NB4 (cell line): Measurements from ENCODE around the gene ZER1.

Source experiments
- DNase-seq: peaks from one replicate; pipeline ENCODE4 v3.0.0; 2010; ENCODE audit warnings: low read depth
- H3K4me3 ChIP-seq: one replicate; pipeline ENCODE4 v1.5.1; 2011; ENCODE audit warnings: mild to moderate bottlenecking, low read depth, low read length, moderate library complexity
- MYC ChIP-seq: IDR thresholded peaks from 2 replicates; pipeline ENCODE4 v1.6.1; 2011; ENCODE audit warnings: low read depth, low read length
- POLR2A ChIP-seq: IDR thresholded peaks from 2 replicates; pipeline ENCODE4 v1.6.1; 2011; ENCODE audit warnings: mild to moderate bottlenecking; ENCODE audit not compliant: insufficient read length; ENCODE audit errors: extremely low read depth
- TF ChIP-seq, protein P1 (sequence below): IDR thresholded peaks from 2 replicates; pipeline ENCODE4 v1.6.1; 2011; ENCODE audit warnings: low read depth, low read length
- TF ChIP-seq, protein P2 (sequence below): IDR thresholded peaks from one replicate; pipeline ENCODE4 v1.5.1; 2012; ENCODE audit warnings: low read depth, low read length

ZER1 gene

GRCh38 chr9:128771745-128772519 is at the start of gene ZER1:
Gene ZER1 (minus strand): TSS chr9:128771927. CDS start chr9:128755565, 16,362 bp downstream.
- TF ChIP-seq, protein P1, sequence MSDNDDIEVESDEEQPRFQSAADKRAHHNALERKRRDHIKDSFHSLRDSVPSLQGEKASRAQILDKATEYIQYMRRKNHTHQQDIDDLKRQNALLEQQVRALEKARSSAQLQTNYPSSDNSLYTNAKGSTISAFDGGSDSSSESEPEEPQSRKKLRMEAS: peak; percentile 21; the same call in 1 of the 2 replicates
- TF ChIP-seq, protein P2, sequence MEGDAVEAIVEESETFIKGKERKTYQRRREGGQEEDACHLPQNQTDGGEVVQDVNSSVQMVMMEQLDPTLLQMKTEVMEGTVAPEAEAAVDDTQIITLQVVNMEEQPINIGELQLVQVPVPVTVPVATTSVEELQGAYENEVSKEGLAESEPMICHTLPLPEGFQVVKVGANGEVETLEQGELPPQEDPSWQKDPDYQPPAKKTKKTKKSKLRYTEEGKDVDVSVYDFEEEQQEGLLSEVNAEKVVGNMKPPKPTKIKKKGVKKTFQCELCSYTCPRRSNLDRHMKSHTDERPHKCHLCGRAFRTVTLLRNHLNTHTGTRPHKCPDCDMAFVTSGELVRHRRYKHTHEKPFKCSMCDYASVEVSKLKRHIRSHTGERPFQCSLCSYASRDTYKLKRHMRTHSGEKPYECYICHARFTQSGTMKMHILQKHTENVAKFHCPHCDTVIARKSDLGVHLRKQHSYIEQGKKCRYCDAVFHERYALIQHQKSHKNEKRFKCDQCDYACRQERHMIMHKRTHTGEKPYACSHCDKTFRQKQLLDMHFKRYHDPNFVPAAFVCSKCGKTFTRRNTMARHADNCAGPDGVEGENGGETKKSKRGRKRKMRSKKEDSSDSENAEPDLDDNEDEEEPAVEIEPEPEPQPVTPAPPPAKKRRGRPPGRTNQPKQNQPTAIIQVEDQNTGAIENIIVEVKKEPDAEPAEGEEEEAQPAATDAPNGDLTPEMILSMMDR: no peak
- TF ChIP-seq POLR2A (peak; percentile 42), MYC (no peak)
- peak within 1 kb of the TSS; percentile 84 for H3K4me3 ChIP-seq
- peak; percentile 91 for DNase-seq

DNA sequence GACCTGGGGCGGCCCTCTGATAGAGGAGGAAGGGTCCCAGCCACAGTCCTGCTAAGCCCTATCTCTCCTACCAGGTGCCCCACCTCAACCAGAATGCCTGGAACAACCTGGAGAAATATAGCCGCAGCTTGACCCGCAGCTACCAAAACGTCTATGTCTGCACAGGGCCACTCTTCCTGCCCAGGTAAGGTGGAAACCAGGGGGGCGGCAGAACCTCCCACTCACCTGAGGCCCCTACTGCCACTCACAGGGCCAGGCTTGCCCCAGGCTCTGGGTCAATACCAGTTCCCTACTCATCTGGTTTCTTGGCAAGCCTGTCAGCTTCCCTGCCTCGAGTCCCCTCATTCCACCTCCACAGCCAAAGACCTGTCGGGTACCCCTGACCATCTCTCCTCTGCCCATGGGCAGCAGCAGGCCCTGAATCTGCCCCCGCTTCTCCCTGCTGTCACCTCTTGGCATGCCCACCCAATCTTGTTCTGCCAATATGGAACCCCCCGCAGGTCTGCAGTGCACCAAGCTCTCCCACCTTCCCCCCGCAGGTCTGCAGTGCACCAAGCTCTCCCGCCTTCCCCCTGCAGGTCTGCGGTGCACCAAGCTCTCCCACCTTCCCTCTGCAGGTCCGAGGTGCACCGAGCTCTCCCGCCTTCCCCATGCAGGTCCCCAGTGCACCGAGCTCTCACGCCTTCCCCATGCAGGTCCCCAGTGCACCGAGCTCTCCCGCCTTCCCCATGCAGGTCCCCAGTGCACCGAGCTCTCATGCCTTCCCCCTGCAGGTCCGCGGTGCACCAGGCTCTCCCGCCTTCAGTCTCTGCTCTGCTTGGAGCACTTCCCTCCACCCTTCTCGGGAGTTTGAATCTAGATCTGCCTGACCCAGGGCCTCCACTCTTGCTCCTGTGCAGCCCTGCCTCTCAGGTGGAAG is 49.2 kb upstream of the ZER1 start:
- TF ChIP-seq, protein P2: no peak
- TF ChIP-seq POLR2A: no peak
- TF ChIP-seq, protein P1: no peak
- TF ChIP-seq MYC: no peak
- no peak for DNase-seq
- H3K4me3 ChIP-seq: no peak overlapping the region

DNA sequence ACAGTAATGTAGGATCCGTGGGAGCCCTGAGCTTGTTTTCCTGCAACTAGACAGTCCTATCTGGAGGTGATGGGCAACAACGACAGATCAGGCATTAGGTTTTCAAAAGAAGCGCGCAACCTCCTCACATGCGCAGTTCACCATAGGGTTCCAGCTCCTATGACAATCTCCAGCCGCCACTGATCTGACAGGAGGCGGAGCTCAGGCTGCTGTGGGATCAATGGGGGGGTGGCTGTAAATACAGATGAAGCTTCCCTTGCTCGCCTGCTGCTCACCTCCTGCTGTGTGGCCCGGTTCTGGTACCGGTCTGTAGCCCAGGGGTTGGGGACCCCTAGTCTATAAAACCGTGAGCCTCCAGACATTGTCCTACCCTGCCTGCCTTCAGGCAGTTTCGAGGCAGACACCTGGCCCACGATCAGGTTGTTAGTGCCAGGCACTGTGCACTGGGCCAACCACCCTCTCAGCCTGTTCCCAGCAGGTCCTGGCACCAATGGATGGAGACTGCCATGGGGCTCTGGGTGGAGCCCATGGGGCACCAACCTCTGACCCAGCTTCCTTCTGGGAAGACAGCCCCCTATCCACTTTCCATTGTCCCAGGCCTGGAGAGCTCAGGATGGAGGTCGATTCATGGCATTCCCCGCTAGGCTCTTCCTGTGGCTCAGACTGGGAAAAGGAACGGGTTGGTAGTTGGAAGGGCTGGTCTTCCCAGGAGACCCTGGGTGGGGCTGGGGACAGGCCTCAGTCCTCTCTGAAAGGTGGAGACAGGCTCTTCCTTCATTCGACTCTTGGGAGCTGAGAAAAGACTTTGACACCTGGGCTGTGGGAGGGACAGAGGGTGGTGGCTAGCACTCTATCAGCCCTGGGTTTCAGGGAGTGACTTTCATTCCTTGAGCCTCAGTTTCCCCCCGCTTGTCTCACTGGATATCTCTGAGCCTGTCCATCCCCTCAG is 48.3 kb upstream of the ZER1 start:
- no peak for DNase-seq
- TF ChIP-seq, protein P2: no peak
- TF ChIP-seq, protein P1: no peak
- TF ChIP-seq POLR2A (no peak), MYC (no peak)
- peak overlapping the region; percentile 60 for H3K4me3 ChIP-seq

GRCh38 chr9:128818839-128819715 is 47.4 kb upstream of the ZER1 start:
- TF ChIP-seq, protein P2: no peak
- TF ChIP-seq, protein P1: peak; percentile 58; the same call in 1 of the 2 replicates
- TF ChIP-seq MYC (peak; percentile 81), POLR2A (no peak)
- peak; percentile 72 for DNase-seq
- peak overlapping the region; percentile 60 for H3K4me3 ChIP-seq
